ENCODE measurements around the gene VPS16. TPM values are rescaled to one million over a fixed set of nuclear protein-coding genes. Genes with fewer than 3 reads are reported as not detected.

The VPS16 gene
- total and polyA plus RNA-seq, 2 of the 8 experiments (the other 6 are each of a cell fraction or from before 2014, with no cell fraction given) = 23.8 to 25.9 TPM

- Histone ChIP-seq H3K18ac (ENCODE audit: extremely low read depth, low read length) (no peak overlapping the region), H2BK15ac (ENCODE audit: low read length) (no peak overlapping the region), H4K91ac (replicated peaks; ENCODE audit: insufficient read length, low read length) (no peak overlapping the region), H3K23ac (ENCODE audit: insufficient read length) (no peak overlapping the region), H3K4ac (replicated peaks; ENCODE audit: insufficient read length, low read depth, low read length) (no peak overlapping the region), H4K20me1 (replicated peaks in 1 of 2; ENCODE audit: control insufficient read depth in 1 of 2, insufficient read depth in 2 of 2, low read length in 2 of 2) (peaks cover 3 to 8% of the 10 kb centered on the region in 2 experiments), H2AFZ (ENCODE audit: low read length) (no peak overlapping the region), H4K8ac (ENCODE audit: extremely low read depth, insufficient read depth, low read length) (no peak overlapping the region), H3K79me2 (ENCODE audit: control insufficient read depth in 1 of 2, insufficient read depth in 2 of 2, low read length in 2 of 2) (peaks cover 3 to 67% of the 10 kb centered on the region in 2 experiments; a peak in 3 of 4 replicates), H3K36me3 (ENCODE audit: control insufficient read depth in 2 of 4, insufficient read depth in 4 of 4, low read length in 3 of 4) (0 out of 8 replicates have a peak, but pooled peaks cover 0 to 3% (median 0%) of the 10 kb centered on the region in 4 experiments), H3K27me3 (replicated peaks in 1 of 4; ENCODE audit: control insufficient read depth in 3 of 4, extremely low read depth in 1 of 4, insufficient read depth in 3 of 4, low read length in 3 of 4) (peaks cover 0 to 23% (median 13%) of the 10 kb centered on the region in 4 experiments; a peak in 5 of 7 replicates), H3K9me3 (ENCODE audit: insufficient read depth in 2 of 2, low read depth in 1 of 2, low read length in 1 of 2) (no peaks in the 10 kb centered on the region), H4K5ac (ENCODE audit: insufficient read length, low read depth, low read length) (no peak overlapping the region), H3K23me2 (ENCODE audit: low read depth, low read length) (peaks cover 12% of the 10 kb centered on the region), H2BK20ac (ENCODE audit: low read length) (no peak overlapping the region), H2BK120ac (replicated peaks; ENCODE audit: low read depth, low read length) (no peak overlapping the region), H3K56ac (replicated peaks; ENCODE audit: insufficient read length, low read depth, low read length) (no peak overlapping the region), H3K4me3 (ENCODE audit: extremely low read depth in 1 of 4, insufficient read depth in 2 of 4, low read depth in 3 of 4, low read length in 4 of 4) (no peak overlapping the region), H3K79me1 (ENCODE audit: low read depth, low read length) (0 out of 2 replicates have a peak, but pooled peaks cover 4% of the 10 kb centered on the region), H3K4me2 (ENCODE audit: insufficient read depth in 1 of 2, low read depth in 2 of 2, low read length in 2 of 2) (no peak overlapping the region; a peak in 1 of 4 replicates), H2BK12ac (ENCODE audit: low read depth, low read length) (no peak overlapping the region), H3K27ac (ENCODE audit: low read depth, low read length) (no peak overlapping the region), H3K4me1 (replicated peaks in 1 of 4; ENCODE audit: control insufficient read depth in 3 of 4, insufficient read depth in 4 of 4, low read length in 3 of 4) (peaks cover 0 to 10% (median 4%) of the 10 kb centered on the region in 4 experiments; a peak in 6 of 7 replicates), H2AK5ac (ENCODE audit: low read depth, low read length) (no peak overlapping the region), H3K9ac (replicated peaks in 1 of 4; ENCODE audit: extremely low read depth in 1 of 4, low read depth in 3 of 4, low read length in 3 of 4) (no peak overlapping the region), H2BK5ac (ENCODE audit: low read depth, low read length) (no peak overlapping the region), H3K14ac (ENCODE audit: insufficient read length) (no peak overlapping the region)
- DNase-seq (ENCODE audit: low read depth in 1 of 2, low spot score in 2 of 2) (no peak), FAIRE-seq (no peak)
- WGBS, 2 experiments (ENCODE audit: extremely low coverage in 1 of 2, insufficient coverage in 1 of 2, insufficient read length in 1 of 2, insufficient replicate concordance in 2 of 2, low coverage in 1 of 2, low lambda C conversion rate in 2 of 2, missing lambda C conversion rate in 1 of 2) = 87% methylated on average over 5 of the region's 5 CpGs; no CpG with 5 or more reads in 1 of the 2 experiments
- no peak for TF ChIP-seq SIX5 (IDR thresholded peaks at IDR 0.05; ENCODE audit: low read depth, low read length)
- no peak for TF ChIP-seq KDM1A (IDR thresholded peaks at IDR 0.05; ENCODE audit: borderline replicate concordance, low read length)
- TF ChIP-seq E2F6 (IDR thresholded peaks at IDR 0.05) = no peak
- TF ChIP-seq RBBP5 (IDR thresholded peaks at IDR 0.05; ENCODE audit: borderline replicate concordance, low read depth, low read length) = no peak
- no peak for TF ChIP-seq RAD21 (IDR thresholded peaks at IDR 0.05 in 1 of 2, conservative IDR thresholded peaks at IDR 0.05 in 1 of 2; ENCODE audit: low read depth in 2 of 2, low read length in 2 of 2)
- TF ChIP-seq RFX5 (IDR thresholded peaks at IDR 0.05; ENCODE audit: borderline replicate concordance, low read depth, low read length) = no peak
- no peak for TF ChIP-seq TAF1 (IDR thresholded peaks at IDR 0.05; ENCODE audit: low read depth, low read length)
- TF ChIP-seq TEAD4 (IDR thresholded peaks at IDR 0.05; ENCODE audit: low read depth, low read length) = no peak
- ChIA-PET CTCF (ENCODE audit: partially characterized antibody) (interaction anchor here (0.7 to 1.6 kb wide), 3 partner anchors 24 to 125 kb away, joined by 3 to 4 read pairs (median 4); no protein-coding TSS in a partner anchor), POLR2A (ENCODE audit: partially characterized antibody) (no interaction called here)
Observed at GRCh38 chr20:2875690-2876203, 35.2 kb downstream of the VPS16 start.
